ENCODE results near the gene XPO6. TPM values are rescaled to one million over a fixed set of nuclear protein-coding genes. Genes with fewer than 3 reads are reported as not detected.
"Not testable (repeated sequence)": the region's sequence is repeated elsewhere in the genome, so short reads cannot be mapped to it uniquely, and the experiment has no call there.

XPO6 gene
- total RNA-seq, 1 experiment from 2014 or later = 178 TPM

GRCh38 chr16:28151180-28151579 lies 60.6 kb downstream of the XPO6 start:
- DNase-seq (ENCODE audit: low spot score) = no peak

DNA sequence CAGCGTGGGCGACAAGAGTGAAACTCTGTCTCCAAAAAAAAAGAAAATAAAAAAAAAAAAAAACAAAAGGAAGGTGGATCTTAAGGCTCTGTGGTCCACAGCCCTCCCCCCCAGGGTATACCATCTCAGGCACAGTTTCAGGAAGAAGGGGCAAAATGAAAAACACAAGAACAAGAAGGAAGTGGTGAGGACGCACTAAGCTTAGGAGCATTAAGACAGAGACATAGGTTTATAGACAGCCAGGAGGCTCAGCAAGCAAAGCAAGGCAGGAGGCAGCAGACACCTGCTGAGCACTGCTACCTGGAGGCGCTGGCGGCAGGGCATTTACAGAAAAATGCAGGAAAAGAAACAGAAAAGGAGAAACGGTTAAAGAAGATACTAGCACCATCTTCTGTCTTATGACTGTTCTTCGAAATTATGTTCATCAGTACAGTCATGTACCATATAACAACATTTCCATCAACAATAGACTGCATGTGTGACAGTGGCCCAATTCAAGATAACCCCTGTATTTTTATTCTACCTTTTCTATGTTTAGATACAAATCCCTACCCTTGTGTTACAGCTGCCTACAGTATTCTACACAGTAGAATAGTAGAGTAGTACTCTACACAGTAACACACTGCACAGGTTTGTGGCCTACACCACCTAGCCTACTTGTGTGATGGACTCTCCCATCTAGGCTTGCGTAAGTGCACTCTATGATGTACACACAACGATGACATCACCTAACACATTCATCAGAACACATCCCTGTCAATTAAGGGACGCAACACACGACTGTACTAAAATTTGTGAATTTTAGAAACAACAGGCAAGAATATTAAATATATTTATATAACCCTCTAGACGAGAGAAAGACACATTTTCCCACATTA lies 62.5 kb downstream of the XPO6 start:
- DNase-seq (ENCODE audit: low spot score) = no peak

- DNase-seq (ENCODE audit: low spot score) = no peak
Observed at GRCh38 chr16:28146536-28146935, 65.2 kb downstream of the XPO6 start.

DNA sequence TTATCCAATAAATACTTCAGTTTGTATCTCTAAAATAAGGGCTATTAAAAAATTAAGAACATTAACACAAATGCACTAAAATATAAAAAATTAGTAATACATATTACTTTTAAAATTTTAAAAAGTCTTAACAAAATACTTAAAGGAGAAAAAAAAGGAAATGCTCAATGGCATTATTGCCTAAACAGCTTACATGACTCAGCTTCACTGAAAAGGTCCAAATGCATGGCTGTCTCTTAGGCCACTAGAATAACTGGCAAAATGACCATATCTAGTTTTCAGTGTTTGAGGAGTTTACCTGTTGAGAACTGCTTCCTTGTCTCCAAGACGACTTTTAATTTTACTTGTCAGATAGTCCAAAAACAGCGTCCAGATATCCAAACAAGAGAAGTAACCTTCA lies 66.0 kb downstream of the XPO6 start:
- DNase-seq (ENCODE audit: low spot score) = no peak

DNA sequence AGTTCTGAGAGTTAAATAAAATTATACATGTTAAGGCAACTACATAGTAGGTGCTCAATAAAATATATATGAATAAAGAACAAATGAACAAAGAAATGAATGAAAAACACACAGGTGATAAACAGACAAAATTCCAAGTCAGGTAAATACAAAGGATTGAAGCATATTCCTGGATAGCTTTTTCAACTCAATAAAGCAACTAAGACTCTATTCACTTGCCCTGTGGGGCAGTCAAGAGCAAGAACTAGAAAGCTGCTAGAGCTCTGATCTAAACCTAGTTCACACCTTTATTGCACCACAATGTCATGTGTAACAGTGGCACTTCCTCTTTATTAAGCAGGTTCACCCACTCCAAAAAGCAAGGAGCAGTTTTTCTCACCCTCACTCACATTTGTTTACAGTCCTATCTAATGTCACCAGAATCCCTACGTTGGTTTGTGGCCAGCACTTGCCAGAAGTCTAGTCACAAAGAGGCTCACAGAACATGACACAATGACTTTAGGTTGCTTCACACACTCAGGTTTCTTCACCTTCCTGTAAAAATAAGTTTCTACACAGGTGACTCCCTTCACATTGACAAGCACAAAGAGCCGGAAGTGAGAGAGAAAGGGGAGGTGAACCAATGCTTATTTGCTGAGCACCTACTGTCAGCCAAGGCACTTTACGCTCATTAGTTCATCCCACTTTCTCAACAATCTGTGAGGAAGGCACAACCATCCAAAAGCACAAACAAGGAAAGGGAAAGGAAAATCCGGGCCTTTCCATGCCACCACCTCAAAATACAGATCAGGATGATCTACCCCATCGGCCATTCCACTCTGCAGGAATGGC lies 70.8 kb downstream of the XPO6 start:
- DNase-seq (ENCODE audit: low spot score) = no peak

- no peak for DNase-seq (ENCODE audit: low spot score)
Observed at GRCh38 chr16:28139530-28139929, 72.2 kb downstream of the XPO6 start.

DNA sequence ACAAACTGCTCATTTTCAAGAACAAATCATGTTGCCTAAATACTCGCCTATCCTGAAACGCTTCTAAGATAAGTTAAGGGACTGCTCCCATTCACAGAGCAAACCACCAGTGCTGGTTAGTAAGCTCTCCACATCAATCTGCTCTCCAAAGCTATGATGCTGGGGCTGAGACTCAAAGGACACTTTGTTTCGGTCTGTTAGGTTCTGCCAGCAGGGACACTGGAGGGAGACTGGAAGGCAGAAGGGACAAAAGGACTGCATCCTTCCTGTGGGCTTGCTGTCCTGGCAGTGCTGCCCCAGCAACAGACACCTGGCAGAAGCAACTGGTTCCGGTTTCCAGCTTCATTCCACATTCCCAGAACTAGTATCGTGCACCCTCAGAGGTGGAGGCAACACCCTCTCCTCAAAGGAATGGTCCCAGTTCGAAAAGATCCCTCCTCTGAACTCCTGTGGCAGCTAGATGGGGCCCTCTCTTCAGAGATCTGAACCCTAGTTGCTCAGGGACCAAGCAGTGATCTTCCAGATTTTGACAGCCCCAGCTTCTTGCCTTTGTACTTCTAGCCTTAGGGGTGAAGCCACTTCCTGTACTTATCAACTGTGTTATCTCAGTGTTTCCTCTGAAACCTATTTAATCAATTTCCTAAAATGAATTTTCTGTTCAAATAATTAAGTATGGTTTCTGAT lies 74.9 kb downstream of the XPO6 start:
- DNase-seq (ENCODE audit: low spot score) = no peak

- DNase-seq (ENCODE audit: low spot score) = no peak
Observed at GRCh38 chr16:28133666-28134065, 78.1 kb downstream of the XPO6 start.

DNA sequence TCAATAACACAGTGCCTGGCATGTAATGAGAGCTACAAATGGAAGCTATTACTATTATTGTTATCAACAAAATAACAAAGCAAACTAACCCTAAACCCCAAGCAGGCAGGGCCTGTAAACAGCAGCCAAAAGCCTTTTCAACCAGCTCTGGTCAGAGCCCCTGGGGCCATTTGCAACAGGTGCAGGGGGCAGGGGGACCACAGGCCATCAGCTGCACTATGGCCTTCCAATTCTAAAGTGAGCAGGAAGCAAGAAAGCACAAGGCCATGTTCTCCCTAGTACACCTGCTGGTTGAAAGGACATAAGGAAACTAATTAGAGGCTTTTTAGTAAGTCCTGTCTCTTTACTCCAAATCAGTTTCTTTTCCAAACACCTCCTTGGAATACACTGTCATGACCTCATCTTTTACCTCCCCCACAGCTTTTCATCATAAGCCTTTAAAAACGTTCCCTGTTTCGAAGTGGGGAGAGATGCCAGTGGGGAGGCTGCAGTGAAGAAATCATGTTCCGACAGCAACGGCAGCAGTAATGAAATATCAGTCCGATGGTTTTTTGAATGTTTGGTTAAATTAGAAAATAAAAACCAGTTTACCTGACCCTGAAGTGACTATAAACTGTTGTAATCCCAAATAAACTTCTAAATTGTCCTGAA lies 79.9 kb downstream of the XPO6 start:
- no peak for DNase-seq (ENCODE audit: low spot score)

DNA sequence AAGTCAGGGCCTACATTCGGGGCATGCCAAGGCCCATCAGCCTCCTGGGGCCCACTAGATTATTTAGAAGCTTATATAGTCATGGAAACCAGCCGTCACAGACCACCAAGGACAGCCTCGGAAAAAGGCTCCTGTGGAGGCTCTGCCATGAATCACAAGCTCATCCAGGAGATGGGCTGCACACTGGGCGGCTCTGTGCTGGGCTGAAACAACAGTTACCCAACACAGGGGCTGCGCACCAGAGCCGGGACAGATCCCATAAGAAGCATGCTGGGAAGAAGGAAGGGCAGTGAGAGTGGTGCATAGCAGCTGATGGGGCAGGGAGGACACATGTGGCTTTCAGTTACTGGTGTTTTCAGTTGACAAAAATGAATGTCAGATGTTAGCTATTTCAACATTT lies 80.6 kb downstream of the XPO6 start:
- no peak for DNase-seq (ENCODE audit: low spot score)

GRCh38 chr16:28130099-28131088 lies 81.4 kb downstream of the XPO6 start:
- DNase-seq (ENCODE audit: low spot score) = no peak

GRCh38 chr16:28126684-28127620 lies 84.8 kb downstream of the XPO6 start:
- no peak for DNase-seq (ENCODE audit: low spot score)

- DNase-seq (ENCODE audit: low spot score) = no peak
Observed at GRCh38 chr16:28125592-28125991, 86.2 kb downstream of the XPO6 start.

DNA sequence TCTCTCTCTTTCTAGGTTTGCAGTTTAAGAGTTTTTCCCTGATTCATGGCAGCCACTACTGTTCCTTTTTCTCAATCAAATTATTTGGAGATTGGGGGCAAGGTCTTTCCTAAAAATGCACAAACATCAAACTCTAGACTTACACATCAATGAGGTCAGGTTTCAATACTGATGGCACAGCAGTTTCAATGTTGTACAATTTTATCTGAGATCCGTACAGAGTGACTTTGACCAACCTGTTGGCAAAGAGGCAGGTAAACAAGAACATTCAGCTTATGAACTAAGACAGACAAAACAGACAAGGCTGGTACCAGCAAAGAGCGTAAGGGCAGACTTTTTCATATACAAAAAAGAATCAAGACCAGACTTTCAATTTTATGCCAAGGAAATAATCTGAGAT lies 90.2 kb downstream of the XPO6 start:
- DNase-seq (ENCODE audit: low spot score) = no peak

DNA sequence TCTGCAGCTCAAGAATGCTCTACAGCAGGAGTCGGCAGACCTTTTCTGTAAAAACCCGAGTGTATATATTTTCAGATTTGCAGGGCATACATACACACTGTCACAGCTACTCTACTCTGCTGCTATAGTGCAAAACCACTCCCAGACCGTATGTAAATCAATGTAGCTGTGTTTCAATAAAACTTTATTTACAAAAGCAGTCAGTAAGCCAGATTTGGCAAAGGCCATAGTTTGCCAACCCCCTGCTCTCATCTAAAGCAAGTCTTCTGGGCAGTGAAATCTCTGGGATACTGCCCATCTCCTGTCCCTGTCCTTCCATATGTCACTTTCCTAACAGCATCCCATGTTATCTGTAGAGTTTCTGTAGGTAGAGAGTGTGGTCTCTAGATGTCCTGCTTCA lies 91.0 kb downstream of the XPO6 start:
- DNase-seq (ENCODE audit: low spot score) = no peak

DNA sequence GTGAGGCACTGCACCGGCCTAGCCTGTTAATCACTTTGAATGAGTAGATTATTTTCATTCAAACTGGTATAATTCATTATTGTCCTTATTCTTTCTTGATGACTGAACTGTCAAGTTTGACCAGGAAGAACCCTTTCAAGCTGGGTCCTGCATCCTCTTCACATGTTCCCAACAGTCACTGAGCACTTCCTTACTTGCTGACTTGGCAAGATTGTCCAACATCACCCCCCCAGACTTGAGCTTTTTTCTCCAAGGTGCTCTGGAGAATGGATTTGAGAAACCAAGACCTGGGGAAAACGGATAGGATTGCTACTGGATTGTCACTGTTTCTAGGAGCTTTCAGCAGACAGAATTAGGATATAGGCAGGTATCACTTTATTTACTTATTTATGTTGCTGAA lies 93.1 kb downstream of the XPO6 start:
- no peak for DNase-seq (ENCODE audit: low spot score)

GRCh38 chr16:28117168-28117565 lies 94.6 kb downstream of the XPO6 start:
- no peak for DNase-seq (ENCODE audit: low spot score)

DNA sequence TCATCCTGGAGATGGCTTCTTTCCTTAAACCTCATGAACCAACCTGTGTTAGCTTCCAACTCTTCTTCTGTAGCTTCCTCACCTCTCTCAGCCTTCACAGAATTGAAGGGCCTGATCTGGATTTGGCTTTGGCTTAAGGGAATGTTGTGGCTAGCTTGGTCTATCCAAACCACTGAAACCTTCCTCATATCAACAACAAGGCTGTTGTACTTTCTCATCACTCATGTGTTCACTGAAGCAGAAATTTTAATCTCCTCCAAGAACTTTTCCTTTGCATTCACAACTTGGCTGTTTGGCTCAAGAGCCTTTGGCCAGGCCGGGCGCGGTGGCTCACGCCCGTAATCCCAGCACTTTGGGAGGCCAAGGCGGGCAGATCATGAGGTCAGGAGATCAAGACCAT lies 95.9 kb downstream of the XPO6 start:
- DNase-seq (ENCODE audit: low spot score) = not testable (repeated sequence)

- no peak for DNase-seq (ENCODE audit: low spot score)
Observed at GRCh38 chr16:28112908-28113307, 98.9 kb downstream of the XPO6 start.
